Astrocyte of the cerebellum (primary cell): Measurements from ENCODE around the gene MAGI3.
"Not testable (repeated sequence)": the region's sequence is repeated elsewhere in the genome, so short reads cannot be mapped to it uniquely, and the experiment has no call there.

Source experiments
- DNase-seq: peaks from one replicate; pipeline ENCODE4 v3.0.0-alpha.2; 2011; ENCODE audit warnings: low read depth
- H3K4me3 ChIP-seq: 2 replicates; pipeline ENCODE4 v1.5.1; 2011; ENCODE audit warnings: mild to moderate bottlenecking, low read depth, low read length, moderate library complexity
- in situ Hi-C: cut with HindIII; loops from 2 replicates; pipeline ENCODE4 v1.10.0; 2017; ENCODE audit warnings: low sequenced_read_pairs
- TF ChIP-seq, protein P1 (sequence below): IDR thresholded peaks from 2 replicates; pipeline ENCODE4 v1.5.1; 2012; ENCODE audit warnings: low read length, low read depth, moderate library complexity, mild to moderate bottlenecking; ENCODE audit errors: missing control alignments

Gene MAGI3

GRCh38 chr1:113714606-113715269 is 324.4 kb downstream of the MAGI3 start:
- in situ Hi-C loops, result no loop called here
- TF ChIP-seq, protein P1, sequence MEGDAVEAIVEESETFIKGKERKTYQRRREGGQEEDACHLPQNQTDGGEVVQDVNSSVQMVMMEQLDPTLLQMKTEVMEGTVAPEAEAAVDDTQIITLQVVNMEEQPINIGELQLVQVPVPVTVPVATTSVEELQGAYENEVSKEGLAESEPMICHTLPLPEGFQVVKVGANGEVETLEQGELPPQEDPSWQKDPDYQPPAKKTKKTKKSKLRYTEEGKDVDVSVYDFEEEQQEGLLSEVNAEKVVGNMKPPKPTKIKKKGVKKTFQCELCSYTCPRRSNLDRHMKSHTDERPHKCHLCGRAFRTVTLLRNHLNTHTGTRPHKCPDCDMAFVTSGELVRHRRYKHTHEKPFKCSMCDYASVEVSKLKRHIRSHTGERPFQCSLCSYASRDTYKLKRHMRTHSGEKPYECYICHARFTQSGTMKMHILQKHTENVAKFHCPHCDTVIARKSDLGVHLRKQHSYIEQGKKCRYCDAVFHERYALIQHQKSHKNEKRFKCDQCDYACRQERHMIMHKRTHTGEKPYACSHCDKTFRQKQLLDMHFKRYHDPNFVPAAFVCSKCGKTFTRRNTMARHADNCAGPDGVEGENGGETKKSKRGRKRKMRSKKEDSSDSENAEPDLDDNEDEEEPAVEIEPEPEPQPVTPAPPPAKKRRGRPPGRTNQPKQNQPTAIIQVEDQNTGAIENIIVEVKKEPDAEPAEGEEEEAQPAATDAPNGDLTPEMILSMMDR, result no peak
- no peak overlapping the region for H3K4me3 ChIP-seq
- no peak for DNase-seq

DNA sequence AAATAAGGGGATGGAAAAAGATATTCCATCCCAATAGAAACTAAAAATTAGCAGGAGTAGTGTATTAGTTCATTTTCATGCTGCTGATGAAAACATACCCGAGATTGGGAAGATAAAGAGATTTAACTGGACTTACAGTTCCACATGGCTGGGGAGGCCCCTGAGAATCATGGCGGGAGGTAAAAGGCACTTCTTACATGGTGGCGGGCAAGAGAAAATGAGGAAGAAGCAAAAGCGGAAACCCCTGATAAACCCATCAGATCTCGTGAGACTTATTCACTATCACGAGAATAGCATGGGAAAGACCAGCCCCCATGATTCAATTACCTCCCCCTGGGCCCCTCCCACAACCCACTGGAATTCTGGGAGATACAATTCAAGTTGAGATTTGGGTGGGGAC is 327.2 kb downstream of the MAGI3 start:
- H3K4me3 ChIP-seq, DNase-seq, in situ Hi-C loops: not testable (repeated sequence)

DNA sequence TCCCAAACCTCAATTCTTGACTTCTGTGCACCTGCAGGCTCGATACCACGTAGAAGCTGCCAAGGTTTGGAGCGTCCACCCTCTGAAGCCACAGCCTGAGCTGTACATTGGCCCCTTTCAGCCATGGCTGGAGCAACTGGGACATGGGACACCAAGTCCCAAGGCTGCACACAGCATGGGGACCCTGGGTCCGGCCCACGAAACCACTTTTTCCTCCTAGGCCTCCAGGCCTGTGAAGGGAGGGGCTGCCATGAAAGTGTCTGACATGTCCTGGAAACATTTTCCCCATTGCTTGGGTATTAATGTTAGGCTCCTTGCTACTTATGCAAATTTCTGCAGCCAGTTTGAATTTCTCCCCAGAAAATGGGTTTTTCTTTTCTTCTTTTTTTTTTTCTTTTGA is 328.3 kb downstream of the MAGI3 start:
- in situ Hi-C loops, DNase-seq, H3K4me3 ChIP-seq: not testable (repeated sequence)

DNA sequence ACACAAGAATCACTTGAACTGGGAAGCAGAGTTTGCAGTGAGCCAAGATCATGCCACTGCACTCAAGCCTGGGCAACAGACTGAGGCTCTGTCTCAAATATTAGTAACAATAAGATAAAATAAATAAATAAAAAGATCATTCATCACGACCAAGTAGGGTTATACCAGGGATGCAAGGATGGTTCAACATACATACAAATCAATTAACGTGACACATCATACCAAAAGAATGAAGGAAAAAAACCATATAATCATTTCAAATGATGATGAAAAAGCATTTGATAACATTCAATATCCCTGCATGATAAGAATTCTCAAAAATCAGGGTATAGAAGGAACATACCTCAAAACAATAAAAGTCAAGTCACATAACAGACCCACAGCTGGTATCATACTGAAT is 330.7 kb downstream of the MAGI3 start:
- no peak overlapping the region for H3K4me3 ChIP-seq
- no peak for DNase-seq
- TF ChIP-seq, protein P1, result no peak
- in situ Hi-C loops, result no loop called here

GRCh38 chr1:113732802-113733201 is 342.5 kb downstream of the MAGI3 start:
- DNase-seq, result no peak
- TF ChIP-seq, protein P1, result no peak
- in situ Hi-C loops, result no loop called here
- no peak overlapping the region for H3K4me3 ChIP-seq

GRCh38 chr1:113734357-113735055 is 344.2 kb downstream of the MAGI3 start:
- TF ChIP-seq, protein P1, result no peak
- DNase-seq, result no peak
- no peak overlapping the region for H3K4me3 ChIP-seq
- in situ Hi-C loops, result no loop called here
